GM23338 (cell line): ENCODE measurements around the gene CYS1. TPM values are rescaled to one million over a fixed set of nuclear protein-coding genes. Genes with fewer than 3 reads are reported as not detected.
A peak's percentile ranks its signal among the peaks of the same experiment; 100 is the strongest.

Experiments
- ATAC-seq: fragments of 200-7000 bp; cut with Tn5 transposase; 3 replicates; pipeline ENCODE4 v1.9.1; 2020
- DNase-seq: peaks from one replicate; pipeline ENCODE4 v3.0.0-alpha.2; 2015; ENCODE audit warnings: low spot score
- H2AFZ ChIP-seq: fragments of 200-600 bp; sonication (generic); 2 replicates; pipeline ENCODE4 v1.8.0; 2016; ENCODE audit warnings: antibody characterized with exemption, mild to moderate bottlenecking, moderate library complexity
- H3F3A ChIP-seq: fragments of 200-600 bp; sonication (generic); replicated peaks from 2 replicates; pipeline ENCODE4 v1.8.0; 2017; ENCODE audit warnings: antibody characterized with exemption, mixed run types, low read depth
- H3K27ac ChIP-seq: fragments of 200-600 bp; sonication (generic); 2 replicates; pipeline ENCODE4 v1.6.1; 2016; ENCODE audit warnings: low read depth
- H3K27me3 ChIP-seq: fragments of 200-600 bp; sonication (generic); 2 replicates; pipeline ENCODE4 v1.8.0; 2016; ENCODE audit warnings: mild to moderate bottlenecking, mixed run types, moderate library complexity; ENCODE audit not compliant: insufficient read depth
- H3K36me3 ChIP-seq: fragments of 200-600 bp; sonication (generic); 2 replicates; pipeline ENCODE4 v1.8.0; 2016; ENCODE audit warnings: mild to moderate bottlenecking; ENCODE audit not compliant: insufficient read depth
- H3K4me1 ChIP-seq: fragments of 200-600 bp; sonication (generic); 2 replicates; pipeline ENCODE4 v1.8.0; 2016; ENCODE audit warnings: mild to moderate bottlenecking, moderate library complexity; ENCODE audit not compliant: insufficient read depth
- H3K4me2 ChIP-seq: fragments of 200-600 bp; sonication (generic); 2 replicates; pipeline ENCODE4 v1.7.1; 2017; ENCODE audit warnings: mixed run types
- H3K4me3 ChIP-seq: fragments of 200-600 bp; sonication (generic); 2 replicates; pipeline ENCODE4 v1.6.1; 2016; ENCODE audit warnings: mixed run types
- H3K79me2 ChIP-seq: fragments of 200-600 bp; sonication (generic); replicated peaks from 2 replicates; pipeline ENCODE4 v1.8.0; 2017; ENCODE audit warnings: mild to moderate bottlenecking; ENCODE audit not compliant: insufficient read depth
- H3K9me2 ChIP-seq: fragments of 200-600 bp; sonication (generic); 2 replicates; pipeline ENCODE4 v1.8.0; 2017; ENCODE audit not compliant: insufficient read depth
- H4K20me1 ChIP-seq: fragments of 200-600 bp; sonication (generic); replicated peaks from 2 replicates; pipeline ENCODE4 v1.8.0; 2017; ENCODE audit warnings: mild to moderate bottlenecking; ENCODE audit not compliant: insufficient read depth
- H3K27ac Mint-ChIP-seq: 2 replicates; pipeline ENCODE4 v1.8.0; 2020; ENCODE audit warnings: inconsistent platforms, mild to moderate bottlenecking, moderate library complexity, mixed read lengths
- H3K27me3 Mint-ChIP-seq: 3 replicates; pipeline ENCODE4 v1.8.0; 2022; ENCODE audit warnings: low read depth, mild to moderate bottlenecking, moderate library complexity, mixed read lengths, inconsistent platforms; ENCODE audit not compliant: insufficient read depth, poor library complexity
- H3K36me3 Mint-ChIP-seq: 3 replicates; pipeline ENCODE4 v1.8.0; 2021; ENCODE audit warnings: low read depth, mild to moderate bottlenecking, inconsistent platforms, moderate library complexity, mixed read lengths
- H3K4me1 Mint-ChIP-seq: 3 replicates; pipeline ENCODE4 v1.8.0; 2020; ENCODE audit warnings: mild to moderate bottlenecking, inconsistent platforms, mixed read lengths
- H3K4me3 Mint-ChIP-seq: 3 replicates; pipeline ENCODE4 v1.8.0; 2021; ENCODE audit warnings: moderate library complexity, mild to moderate bottlenecking, inconsistent platforms, mixed read lengths
- H3K9me3 Mint-ChIP-seq: 3 replicates; pipeline ENCODE4 v1.8.0; 2020; ENCODE audit warnings: moderate library complexity, mild to moderate bottlenecking, inconsistent platforms, mixed read lengths
- NANOG ChIP-seq: IDR thresholded peaks from 2 replicates; pipeline ENCODE4 v1.6.1; 2016; ENCODE audit warnings: antibody characterized with exemption, borderline replicate concordance
- ZNF114 ChIP-seq: fragments of 250-450 bp; sonication (Bioruptor Pico); IDR thresholded peaks from 2 replicates; pipeline ENCODE4 v1.5.0; 2020; ENCODE audit warnings: mild to moderate bottlenecking, moderate library complexity
- polyA plus RNA-seq: library from polyadenylated mRNA; unstranded; fragments of >200 nt; fragmentation: Nextera tagmentation; extraction: Ambion mirVana; gene quantifications from 2 replicates; pipeline ENCODE4 v1.2.1, GENCODE V29; 2016
- total RNA-seq: library from RNA; depleted of rRNA; stranded (reverse); fragments of >200 nt; shearing (Covaris generic); gene quantifications from 2 replicates; pipeline ENCODE4 v1.2.3, GENCODE V29; 2014
- TF ChIP-seq, protein P1 (sequence below): IDR thresholded peaks from one replicate; pipeline ENCODE4 v1.6.1; 2018; ENCODE audit warnings: antibody characterized with exemption; ENCODE audit not compliant: unreplicated experiment
- TF ChIP-seq, protein P2 (sequence below), 2 experiments: fragments of 200-600 bp in 1 of 2; sonication (generic) in 1 of 2; conservative IDR thresholded peaks; 2 replicates each; pipeline versions ENCODE4 v1.5.1 to v1.6.1; 2016 to 2017; ENCODE audit warnings: antibody characterized with exemption in 2 of 2, low read depth in 2 of 2, mild to moderate bottlenecking in 2 of 2, moderate library complexity in 1 of 2

Gene CYS1
- total and polyA plus RNA-seq, 2 experiments from 2014 or later = 0.31 to 0.32 TPM

GRCh38 chr2:10048501-10049171 lies 31.6 kb downstream of the CYS1 start:
- Mint-ChIP-seq H3K9me3 (peaks cover 12% of the 10 kb centered on the region), H3K27me3 (peaks cover 20% of the 10 kb centered on the region), H3K4me3 (no peak overlapping the region), H3K27ac (no peak overlapping the region), H3K36me3 (peaks cover 31% of the 10 kb centered on the region), H3K4me1 (peaks cover 7% of the 10 kb centered on the region)
- no peak overlapping the region for H3K4me3 ChIP-seq
- H3K79me2 ChIP-seq = no peaks in the 10 kb centered on the region
- ATAC-seq (peak; percentile 20), DNase-seq (peak; percentile 65)
- H2AFZ ChIP-seq = no peak overlapping the region
- TF ChIP-seq NANOG (no peak), ZNF114 (CRISPR knock-in tag) (no peak)
- TF ChIP-seq, protein P1, sequence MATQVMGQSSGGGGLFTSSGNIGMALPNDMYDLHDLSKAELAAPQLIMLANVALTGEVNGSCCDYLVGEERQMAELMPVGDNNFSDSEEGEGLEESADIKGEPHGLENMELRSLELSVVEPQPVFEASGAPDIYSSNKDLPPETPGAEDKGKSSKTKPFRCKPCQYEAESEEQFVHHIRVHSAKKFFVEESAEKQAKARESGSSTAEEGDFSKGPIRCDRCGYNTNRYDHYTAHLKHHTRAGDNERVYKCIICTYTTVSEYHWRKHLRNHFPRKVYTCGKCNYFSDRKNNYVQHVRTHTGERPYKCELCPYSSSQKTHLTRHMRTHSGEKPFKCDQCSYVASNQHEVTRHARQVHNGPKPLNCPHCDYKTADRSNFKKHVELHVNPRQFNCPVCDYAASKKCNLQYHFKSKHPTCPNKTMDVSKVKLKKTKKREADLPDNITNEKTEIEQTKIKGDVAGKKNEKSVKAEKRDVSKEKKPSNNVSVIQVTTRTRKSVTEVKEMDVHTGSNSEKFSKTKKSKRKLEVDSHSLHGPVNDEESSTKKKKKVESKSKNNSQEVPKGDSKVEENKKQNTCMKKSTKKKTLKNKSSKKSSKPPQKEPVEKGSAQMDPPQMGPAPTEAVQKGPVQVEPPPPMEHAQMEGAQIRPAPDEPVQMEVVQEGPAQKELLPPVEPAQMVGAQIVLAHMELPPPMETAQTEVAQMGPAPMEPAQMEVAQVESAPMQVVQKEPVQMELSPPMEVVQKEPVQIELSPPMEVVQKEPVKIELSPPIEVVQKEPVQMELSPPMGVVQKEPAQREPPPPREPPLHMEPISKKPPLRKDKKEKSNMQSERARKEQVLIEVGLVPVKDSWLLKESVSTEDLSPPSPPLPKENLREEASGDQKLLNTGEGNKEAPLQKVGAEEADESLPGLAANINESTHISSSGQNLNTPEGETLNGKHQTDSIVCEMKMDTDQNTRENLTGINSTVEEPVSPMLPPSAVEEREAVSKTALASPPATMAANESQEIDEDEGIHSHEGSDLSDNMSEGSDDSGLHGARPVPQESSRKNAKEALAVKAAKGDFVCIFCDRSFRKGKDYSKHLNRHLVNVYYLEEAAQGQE = no peak
- TF ChIP-seq, protein P2, sequence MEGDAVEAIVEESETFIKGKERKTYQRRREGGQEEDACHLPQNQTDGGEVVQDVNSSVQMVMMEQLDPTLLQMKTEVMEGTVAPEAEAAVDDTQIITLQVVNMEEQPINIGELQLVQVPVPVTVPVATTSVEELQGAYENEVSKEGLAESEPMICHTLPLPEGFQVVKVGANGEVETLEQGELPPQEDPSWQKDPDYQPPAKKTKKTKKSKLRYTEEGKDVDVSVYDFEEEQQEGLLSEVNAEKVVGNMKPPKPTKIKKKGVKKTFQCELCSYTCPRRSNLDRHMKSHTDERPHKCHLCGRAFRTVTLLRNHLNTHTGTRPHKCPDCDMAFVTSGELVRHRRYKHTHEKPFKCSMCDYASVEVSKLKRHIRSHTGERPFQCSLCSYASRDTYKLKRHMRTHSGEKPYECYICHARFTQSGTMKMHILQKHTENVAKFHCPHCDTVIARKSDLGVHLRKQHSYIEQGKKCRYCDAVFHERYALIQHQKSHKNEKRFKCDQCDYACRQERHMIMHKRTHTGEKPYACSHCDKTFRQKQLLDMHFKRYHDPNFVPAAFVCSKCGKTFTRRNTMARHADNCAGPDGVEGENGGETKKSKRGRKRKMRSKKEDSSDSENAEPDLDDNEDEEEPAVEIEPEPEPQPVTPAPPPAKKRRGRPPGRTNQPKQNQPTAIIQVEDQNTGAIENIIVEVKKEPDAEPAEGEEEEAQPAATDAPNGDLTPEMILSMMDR (conservative IDR thresholded peaks at IDR 0.05; ENCODE audit: low read depth in 2 of 2) = peak; percentile 66 to 73
- no peaks in the 10 kb centered on the region for H3F3A ChIP-seq
- H3K27me3 ChIP-seq = peaks cover 6% of the 10 kb centered on the region
- no peaks in the 10 kb centered on the region for H3K36me3 ChIP-seq
- no peak overlapping the region for H3K4me2 ChIP-seq
- H3K4me1 ChIP-seq = 0 out of 2 replicates have a peak, but pooled peaks cover 5% of the 10 kb centered on the region
- H4K20me1 ChIP-seq = peaks cover 9% of the 10 kb centered on the region
- no peak overlapping the region for H3K27ac ChIP-seq
- no peaks in the 10 kb centered on the region for H3K9me2 ChIP-seq

DNA sequence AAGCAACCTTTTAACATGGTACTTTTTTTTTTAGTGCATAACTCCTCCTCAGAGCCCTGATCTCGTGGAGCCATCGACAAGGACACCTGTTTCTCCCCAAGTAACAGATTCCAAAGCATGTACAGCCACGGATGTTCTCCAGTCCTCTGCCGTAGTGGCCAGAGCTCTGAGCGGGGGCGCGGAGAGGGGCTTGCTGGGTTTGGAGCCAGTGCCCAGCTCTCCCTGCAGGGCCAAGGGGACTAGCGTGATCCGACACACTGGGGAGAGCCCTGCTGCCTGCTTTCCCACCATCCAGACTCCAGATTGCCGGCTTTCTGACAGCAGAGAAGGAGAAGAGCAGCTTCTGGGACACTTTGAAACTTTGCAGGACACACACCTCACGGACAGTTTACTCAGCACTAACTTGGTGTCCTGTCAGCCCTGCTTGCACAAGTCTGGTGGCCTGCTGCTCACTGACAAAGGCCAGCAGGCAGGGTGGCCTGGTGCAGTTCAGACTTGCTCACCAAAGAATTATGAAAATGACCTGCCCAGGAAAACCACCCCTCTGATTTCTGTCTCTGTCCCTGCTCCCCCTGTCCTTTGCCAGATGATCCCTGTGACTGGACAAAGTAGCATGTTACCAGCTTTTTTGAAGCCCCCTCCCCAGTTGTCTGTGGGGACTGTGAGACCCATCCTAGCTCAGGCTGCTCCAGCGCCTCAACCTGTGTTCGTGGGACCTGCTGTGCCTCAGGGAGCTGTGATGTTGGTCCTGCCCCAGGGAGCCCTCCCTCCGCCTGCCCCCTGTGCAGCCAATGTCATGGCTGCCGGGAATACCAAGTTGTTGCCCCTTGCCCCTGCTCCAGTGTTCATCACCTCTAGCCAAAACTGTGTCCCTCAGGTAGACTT lies 32.4 kb downstream of the CYS1 start:
- no peaks in the 10 kb centered on the region for H3K36me3 ChIP-seq
- TF ChIP-seq ZNF114 (CRISPR knock-in tag) = no peak
- TF ChIP-seq NANOG = no peak
- H3K4me2 ChIP-seq = no peak overlapping the region
- H3K36me3 Mint-ChIP-seq = peaks cover 31% of the 10 kb centered on the region
- no peaks in the 10 kb centered on the region for H3K79me2 ChIP-seq
- H3K27ac Mint-ChIP-seq = no peak overlapping the region; the same call in 1 of the 2 replicates
- no peak overlapping the region for H3K4me3 Mint-ChIP-seq
- no peak overlapping the region for H2AFZ ChIP-seq
- H4K20me1 ChIP-seq = peaks cover 9% of the 10 kb centered on the region
- no peak overlapping the region for H3K4me3 ChIP-seq
- no peak for DNase-seq
- H3K27me3 Mint-ChIP-seq = peaks cover 21% of the 10 kb centered on the region
- H3F3A ChIP-seq = 0 out of 2 replicates have a peak, but pooled peaks cover under 1% of the 10 kb centered on the region
- H3K9me3 Mint-ChIP-seq = peaks cover 12% of the 10 kb centered on the region
- H3K27ac ChIP-seq = no peak overlapping the region
- H3K27me3 ChIP-seq = peaks cover 6% of the 10 kb centered on the region
- no peaks in the 10 kb centered on the region for H3K9me2 ChIP-seq
- peaks cover 7% of the 10 kb centered on the region for H3K4me1 Mint-ChIP-seq
- no peak for ATAC-seq
- 0 out of 2 replicates have a peak, but pooled peaks cover 5% of the 10 kb centered on the region for H3K4me1 ChIP-seq
